Testis (tissue), 2 donors: Measurements from ENCODE around the gene PRR5.

Experiments
- CTCF ChIP-seq, 3 experiments: fragments of 450-650 bp in 2 of 3; fragments of 200-600 bp in 1 of 3; sonication (generic) in 1 of 3; IDR thresholded peaks; one replicate each; pipeline ENCODE4 v1.5.1; 2016 to 2019; ENCODE audit warnings: antibody characterized with exemption in 3 of 3, mild to moderate bottlenecking in 2 of 3, moderate library complexity in 1 of 3
- POLR2A ChIP-seq: fragments of 450-650 bp; IDR thresholded peaks from one replicate; pipeline ENCODE4 v1.6.1; 2017; ENCODE audit warnings: antibody characterized with exemption, mild to moderate bottlenecking, moderate library complexity

GRCh38 chr22:44786610-44787009 is 84.6 kb downstream of the PRR5 start:
- no peak for TF ChIP-seq POLR2A
- no peak for TF ChIP-seq CTCF (IDR thresholded peaks at IDR 0.05)
